Endothelial cell of umbilical vein (primary cell): ENCODE results near the gene CDC42SE2. TPM values are rescaled to one million over a fixed set of nuclear protein-coding genes. Genes with fewer than 3 reads are reported as not detected.

Source experiments
- BruUV-seq: library from RNA; stranded (reverse); fragments of 400-500 nt; replicated peaks from 2 replicates; lab custom pipeline; 2021; lab: Mats Ljungman, UMichigan
- CTCF ChIA-PET: fragments of 300-600, 350-600 bp; sonication (Branson Sonifier 250); formaldehyde crosslinking; loops from one replicate; lab custom pipeline; 2021; ENCODE audit warnings: antibody characterized with exemption, inconsistent platforms; lab: Charles Lee
- POLR2A ChIA-PET: fragments of 300-600, 350-600 bp; sonication (Branson Sonifier 250); formaldehyde crosslinking; loops from one replicate; lab custom pipeline; 2021; ENCODE audit warnings: antibody characterized with exemption, inconsistent platforms; lab: Charles Lee
- DNase-seq: peaks from one replicate; pipeline ENCODE4 v3.0.0-alpha.2; 2011; ENCODE audit warnings: low read depth, low spot score
- FAIRE-seq: peaks from 2 replicates; lab custom pipeline; 2011; peaks lifted over from hg19 to GRCh38; lab: Jason Lieb, UNC
- H2AFZ ChIP-seq: 2 replicates; pipeline ENCODE4 v1.6.0; 2012; ENCODE audit warnings: low read depth, low read length, control low read depth, inconsistent platforms
- H3K27ac ChIP-seq: 2 replicates; pipeline ENCODE4 v1.5.1; 2011; ENCODE audit warnings: low read depth, mild to moderate bottlenecking, control low read depth, low read length, moderate library complexity; ENCODE audit not compliant: insufficient read depth
- H3K27me3 ChIP-seq, 2 experiments: 2 replicates each; pipeline versions ENCODE4 v1.6.0 to v1.6.1; 2011; ENCODE audit warnings: low read length in 2 of 2, mixed read lengths in 1 of 2; ENCODE audit not compliant: control insufficient read depth in 2 of 2, insufficient read depth in 2 of 2
- H3K36me3 ChIP-seq, 2 experiments: 2 replicates in 1 of 2; 3 replicates in 1 of 2; pipeline ENCODE4 v1.5.1; 2011; ENCODE audit warnings: low read length in 2 of 2, mild to moderate bottlenecking in 1 of 2, moderate library complexity in 1 of 2; ENCODE audit not compliant: control insufficient read depth in 2 of 2, insufficient read depth in 2 of 2; ENCODE audit errors: extremely low read depth in 1 of 2
- H3K4me1 ChIP-seq: 3 replicates; pipeline ENCODE4 v1.5.1; 2011; ENCODE audit warnings: mild to moderate bottlenecking, low read length; ENCODE audit not compliant: control insufficient read depth, insufficient read depth; ENCODE audit errors: extremely low read depth
- H3K4me2 ChIP-seq: 2 replicates; pipeline ENCODE4 v1.6.1; 2011; ENCODE audit warnings: low read length, control low read depth, mixed read lengths; ENCODE audit not compliant: insufficient read depth
- H3K4me3 ChIP-seq, 3 experiments: fragments of 200-600 bp in 1 of 3; sonication (generic), shearing (Covaris generic) in 1 of 3; replicated peaks in 1 of 3; 2 replicates each; pipeline ENCODE4 v1.5.1; 2011 to 2016; ENCODE audit warnings: control low read depth in 3 of 3, low read length in 3 of 3, mild to moderate bottlenecking in 2 of 3, inconsistent platforms in 1 of 3, low read depth in 1 of 3, moderate library complexity in 1 of 3; ENCODE audit not compliant: insufficient read depth in 1 of 3
- H3K79me2 ChIP-seq: 2 replicates; pipeline ENCODE4 v1.6.0; 2012; ENCODE audit warnings: low read length, inconsistent platforms; ENCODE audit not compliant: control insufficient read depth, insufficient read depth
- H3K9ac ChIP-seq: replicated peaks from 2 replicates; pipeline ENCODE3; 2011; ENCODE audit warnings: low read length, control low read depth; ENCODE audit not compliant: insufficient read depth; ENCODE audit errors: extremely low read depth
- H3K9me1 ChIP-seq: replicated peaks from 3 replicates; pipeline ENCODE4 v1.6.0; 2011; ENCODE audit warnings: mild to moderate bottlenecking, low read length; ENCODE audit not compliant: control insufficient read depth, insufficient read depth; ENCODE audit errors: extremely low read depth
- H3K9me3 ChIP-seq: replicated peaks from 2 replicates; pipeline ENCODE4 v1.5.1; 2012; ENCODE audit warnings: low read length, inconsistent platforms; ENCODE audit not compliant: control insufficient read depth, insufficient read depth
- H4K20me1 ChIP-seq: replicated peaks from 2 replicates; pipeline ENCODE3; 2011; ENCODE audit warnings: mild to moderate bottlenecking, low read length; ENCODE audit not compliant: control insufficient read depth, insufficient read depth; ENCODE audit errors: extremely low read depth
- EZH2 ChIP-seq: IDR thresholded peaks from 2 replicates; pipeline ENCODE4 v1.6.1; 2012; ENCODE audit warnings: borderline replicate concordance, low read depth, mild to moderate bottlenecking, moderate library complexity, low read length, inconsistent platforms; ENCODE audit not compliant: severe bottlenecking
- FOS ChIP-seq: IDR thresholded peaks from 2 replicates; pipeline ENCODE4 v1.6.1; 2011; ENCODE audit warnings: mild to moderate bottlenecking, low read length, moderate library complexity, borderline replicate concordance; ENCODE audit not compliant: insufficient read depth
- GATA2 ChIP-seq: IDR thresholded peaks from 2 replicates; pipeline ENCODE4 v1.7.0; 2011; ENCODE audit warnings: low read depth, mild to moderate bottlenecking, moderate library complexity, mixed read lengths, low read length; ENCODE audit not compliant: insufficient read length, insufficient read depth
- JUN ChIP-seq: IDR thresholded peaks from 2 replicates; pipeline ENCODE4 v1.6.1; 2011; ENCODE audit warnings: borderline replicate concordance, low read depth; ENCODE audit not compliant: insufficient read length, insufficient read depth
- MYC ChIP-seq: IDR thresholded peaks from one replicate; pipeline ENCODE4 v1.6.1; 2011; ENCODE audit warnings: mild to moderate bottlenecking, low read depth, low read length
- POLR2A ChIP-seq: IDR thresholded peaks from 2 replicates; pipeline ENCODE4 v1.6.1; 2012; ENCODE audit warnings: low read depth, mild to moderate bottlenecking, control low read depth, low read length
- POLR2AphosphoS5 ChIP-seq: IDR thresholded peaks from 2 replicates; pipeline ENCODE4 v1.6.1; 2012; ENCODE audit warnings: low read depth, mild to moderate bottlenecking, control low read depth, low read length, moderate library complexity; ENCODE audit not compliant: insufficient read depth
- dilution Hi-C: fragments of 300-500 bp; cut with MboI; formaldehyde crosslinking; loops from one replicate; pipeline ENCODE4 v1.15.0; 2019; ENCODE audit warnings: low sequenced_read_pairs; ENCODE audit not compliant: extremely low pct_ligation_motif_present
- intact Hi-C: fragments of 100-400 bp; cut with micrococcal nuclease; formaldehyde crosslinking; loops from one replicate; pipeline ENCODE4 v1.10.0; 2022
- polyA plus RNA-seq, 4 experiments: library from polyadenylated mRNA; depleted of rRNA in 3 of 4; stranded (reverse) in 3 of 4; unstranded in 1 of 4; fragments of >200 nt; gene quantifications; 2 replicates each; pipeline versions ENCODE4 v1.2.1 to v1.2.3, GENCODE V29; 2011 to 2012; ENCODE audit warnings: missing spikeins in 1 of 4
- total RNA-seq: library from RNA; stranded (reverse); gene quantifications from 2 replicates; pipeline ENCODE4 v1.2.3, GENCODE V29; 2021
- TF ChIP-seq, protein P1 (sequence below): IDR thresholded peaks from 2 replicates; pipeline ENCODE4 v1.6.1; 2011; ENCODE audit not compliant: insufficient read depth, insufficient read length
- TF ChIP-seq, protein P2 (sequence below), 2 donors: IDR thresholded peaks; 1 replicate in 1 of 2; 2 replicates in 1 of 2; pipeline ENCODE4 v1.5.1; 2011; ENCODE audit warnings: low read length in 2 of 2, mild to moderate bottlenecking in 2 of 2, moderate library complexity in 2 of 2, control low read depth in 1 of 2, inconsistent platforms in 1 of 2, low read depth in 1 of 2; ENCODE audit not compliant: insufficient read depth in 1 of 2; ENCODE audit errors: extremely low read depth in 1 of 2

Gene CDC42SE2
- total and polyA plus RNA-seq, 2 donors (not counting 3 experiments of a cell fraction or from before 2014, with no cell fraction given) = 14.7 to 21.9 TPM

DNA sequence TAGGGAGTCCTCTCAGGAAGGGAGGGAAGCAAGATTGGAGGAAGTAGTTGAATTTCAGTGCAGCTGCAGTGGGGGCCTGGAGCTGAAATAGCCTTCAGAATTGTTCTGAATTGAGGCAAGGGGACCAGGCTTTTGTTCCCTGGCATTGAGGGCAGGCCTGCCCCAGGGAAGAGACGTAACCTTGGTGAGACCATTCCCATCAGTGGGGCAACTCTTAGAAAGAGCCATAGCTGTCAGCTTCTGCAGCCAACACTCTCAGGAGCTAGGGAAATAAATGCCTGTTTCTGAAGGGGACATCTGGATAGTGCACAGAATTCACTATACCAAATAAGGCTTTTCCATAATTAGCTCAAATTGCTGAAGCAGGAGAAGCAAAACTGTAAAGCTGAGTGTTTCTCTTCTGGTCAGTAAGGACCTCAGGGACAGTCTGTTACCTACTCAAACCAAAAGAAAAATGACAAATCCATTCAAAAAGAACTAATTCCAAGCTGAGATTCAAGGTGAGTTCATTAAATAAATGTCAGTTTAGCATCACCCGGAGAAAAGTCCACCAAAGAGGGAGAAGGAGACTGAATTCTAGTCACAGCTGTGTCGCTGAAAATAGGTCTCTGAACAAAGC, 49.1 kb upstream of the CDC42SE2 start:
- Histone ChIP-seq H3K4me1 (no peaks in the 10 kb centered on the region), H2AFZ (no peak overlapping the region), H3K79me2 (no peaks in the 10 kb centered on the region), H3K27ac (no peak overlapping the region), H3K36me3 (no peaks in the 10 kb centered on the region), H3K9me3 (no peaks in the 10 kb centered on the region), H3K4me2 (no peak overlapping the region), H3K4me3 (no peak overlapping the region), H4K20me1 (no peaks in the 10 kb centered on the region), H3K27me3 (no peaks in the 10 kb centered on the region), H3K9me1 (no peaks in the 10 kb centered on the region), H3K9ac (no peak overlapping the region)
- no peak for FAIRE-seq
- intact Hi-C loops = no loop called here
- TF ChIP-seq FOS = no peak
- no peak for TF ChIP-seq POLR2AphosphoS5
- TF ChIP-seq EZH2 = no peak
- TF ChIP-seq JUN = no peak
- no peak for TF ChIP-seq GATA2
- no peak for DNase-seq
- CTCF ChIA-PET = interaction anchor here (1.4 kb wide), 1 partner anchor 13 kb away, joined by 3 read pairs; no protein-coding TSS in a partner anchor
- dilution Hi-C loops = no loop called here
- no TSS peak for BruUV-seq
- POLR2A ChIA-PET = no interaction called here

GRCh38 chr5:131217791-131218190, 46.1 kb upstream of the CDC42SE2 start:
- no TSS peak for BruUV-seq
- POLR2A ChIA-PET = no interaction called here
- no peak for DNase-seq
- intact Hi-C loops (no loop called here), dilution Hi-C loops (no loop called here)
- TF ChIP-seq JUN (no peak), EZH2 (no peak), POLR2A (no peak), GATA2 (no peak), FOS (no peak), MYC (no peak), POLR2AphosphoS5 (no peak)
- TF ChIP-seq, protein P1, sequence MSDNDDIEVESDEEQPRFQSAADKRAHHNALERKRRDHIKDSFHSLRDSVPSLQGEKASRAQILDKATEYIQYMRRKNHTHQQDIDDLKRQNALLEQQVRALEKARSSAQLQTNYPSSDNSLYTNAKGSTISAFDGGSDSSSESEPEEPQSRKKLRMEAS = no peak
- TF ChIP-seq, protein P2, sequence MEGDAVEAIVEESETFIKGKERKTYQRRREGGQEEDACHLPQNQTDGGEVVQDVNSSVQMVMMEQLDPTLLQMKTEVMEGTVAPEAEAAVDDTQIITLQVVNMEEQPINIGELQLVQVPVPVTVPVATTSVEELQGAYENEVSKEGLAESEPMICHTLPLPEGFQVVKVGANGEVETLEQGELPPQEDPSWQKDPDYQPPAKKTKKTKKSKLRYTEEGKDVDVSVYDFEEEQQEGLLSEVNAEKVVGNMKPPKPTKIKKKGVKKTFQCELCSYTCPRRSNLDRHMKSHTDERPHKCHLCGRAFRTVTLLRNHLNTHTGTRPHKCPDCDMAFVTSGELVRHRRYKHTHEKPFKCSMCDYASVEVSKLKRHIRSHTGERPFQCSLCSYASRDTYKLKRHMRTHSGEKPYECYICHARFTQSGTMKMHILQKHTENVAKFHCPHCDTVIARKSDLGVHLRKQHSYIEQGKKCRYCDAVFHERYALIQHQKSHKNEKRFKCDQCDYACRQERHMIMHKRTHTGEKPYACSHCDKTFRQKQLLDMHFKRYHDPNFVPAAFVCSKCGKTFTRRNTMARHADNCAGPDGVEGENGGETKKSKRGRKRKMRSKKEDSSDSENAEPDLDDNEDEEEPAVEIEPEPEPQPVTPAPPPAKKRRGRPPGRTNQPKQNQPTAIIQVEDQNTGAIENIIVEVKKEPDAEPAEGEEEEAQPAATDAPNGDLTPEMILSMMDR (IDR thresholded peaks at IDR 0.05; ENCODE audit: extremely low read depth in 1 of 2, insufficient read depth in 1 of 2, low read depth in 1 of 2, low read length in 2 of 2) = no peak
- H3K79me2 ChIP-seq = no peaks in the 10 kb centered on the region
- H3K9me1 ChIP-seq = no peaks in the 10 kb centered on the region
- no peak overlapping the region for H3K9ac ChIP-seq
- H3K27ac ChIP-seq = no peak overlapping the region
- H3K4me3 ChIP-seq = no peak overlapping the region
- H3K4me2 ChIP-seq = no peak overlapping the region
- H3K27me3 ChIP-seq = no peaks in the 10 kb centered on the region
- no peaks in the 10 kb centered on the region for H3K4me1 ChIP-seq
- no peaks in the 10 kb centered on the region for H3K36me3 ChIP-seq
- H4K20me1 ChIP-seq = no peaks in the 10 kb centered on the region
- FAIRE-seq = no peak
- CTCF ChIA-PET = no interaction called here
- no peaks in the 10 kb centered on the region for H3K9me3 ChIP-seq
- H2AFZ ChIP-seq = no peak overlapping the region
